Measurements from ENCODE around the gene SOX2. TPM values are rescaled to one million over a fixed set of nuclear protein-coding genes. Genes with fewer than 3 reads are reported as not detected.

The SOX2 gene
- total and polyA plus RNA-seq, 2 experiments from 2014 or later = 2.2 to 3.5 TPM

DNA sequence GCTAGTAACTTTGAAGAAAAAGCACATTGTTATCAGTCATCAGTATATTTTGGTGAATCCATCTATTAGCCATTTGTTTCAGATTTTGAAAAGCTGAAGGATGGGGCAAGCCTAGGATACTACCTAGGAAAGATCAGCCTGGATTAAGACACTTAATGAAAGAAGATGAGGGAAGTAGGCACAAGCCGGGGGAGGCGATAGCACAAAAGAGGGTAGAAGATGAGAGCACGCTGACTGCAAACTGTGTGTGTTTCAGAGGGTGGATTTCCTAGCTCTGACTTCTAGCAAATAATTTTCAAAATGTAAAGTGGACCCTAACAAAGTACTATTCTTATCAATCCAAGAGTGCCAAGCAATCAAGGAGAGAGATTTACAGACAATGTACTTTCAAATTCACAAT lies 22.2 kb upstream of the SOX2 start:
- no peak overlapping the region for H2AFZ ChIP-seq
- no peak overlapping the region for H3K4me2 ChIP-seq
- no peak for DNase-seq (ENCODE audit: low spot score)
- H3K9me3 ChIP-seq (ENCODE audit: low read depth) = no peaks in the 10 kb centered on the region
- H3K4me3 ChIP-seq = no peak overlapping the region
- H3K4me1 ChIP-seq (ENCODE audit: insufficient read depth) = no peaks in the 10 kb centered on the region
- no peak overlapping the region for H3K27ac ChIP-seq
- TF ChIP-seq EZH2phosphoT487 (IDR thresholded peaks at IDR 0.05; ENCODE audit: low read depth, severe bottlenecking, unreplicated experiment) (no peak), CTCF (IDR thresholded peaks at IDR 0.05; ENCODE audit: poor library complexity) (no peak), EZH2 (IDR thresholded peaks at IDR 0.05; ENCODE audit: borderline replicate concordance) (no peak)
- H3K79me2 ChIP-seq = no peaks in the 10 kb centered on the region
- no peaks in the 10 kb centered on the region for H3K36me3 ChIP-seq (replicated peaks; ENCODE audit: insufficient read depth, low read depth)
- WGBS (ENCODE audit: low lambda C conversion rate, missing lambda C conversion rate) = 93% methylated on average over 3 of the region's 3 CpGs
- peaks cover 34% of the 10 kb centered on the region for H3K27me3 ChIP-seq
- H4K20me1 ChIP-seq (ENCODE audit: insufficient read depth, poor library complexity, severe bottlenecking) = no peaks in the 10 kb centered on the region
- H3K9me2 ChIP-seq (replicated peaks; ENCODE audit: insufficient read depth) = no peaks in the 10 kb centered on the region

DNA sequence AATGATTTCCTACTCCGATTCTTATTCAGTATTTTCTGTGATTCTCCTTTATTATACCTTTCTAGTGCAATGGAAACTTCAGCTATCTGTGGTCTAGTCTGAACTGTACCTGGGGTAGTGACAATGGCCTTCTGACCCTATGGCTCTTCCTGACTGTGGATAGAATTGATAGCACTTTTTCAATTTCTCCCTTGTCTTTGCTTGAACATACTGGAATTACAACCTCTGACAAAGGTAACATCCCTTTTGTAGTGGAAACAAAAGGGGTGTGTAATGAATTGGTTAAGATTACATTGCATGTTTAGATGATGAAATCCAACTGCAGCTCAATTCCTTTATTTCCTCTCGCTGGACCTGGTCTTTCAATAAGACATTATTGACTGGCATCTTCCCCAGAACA lies 21.0 kb upstream of the SOX2 start:
- Histone ChIP-seq H3K4me2 (no peak overlapping the region), H3K4me1 (ENCODE audit: insufficient read depth) (peaks cover 2% of the 10 kb centered on the region), H3K9me3 (ENCODE audit: low read depth) (no peaks in the 10 kb centered on the region), H3K27ac (no peak overlapping the region), H4K20me1 (ENCODE audit: insufficient read depth, poor library complexity, severe bottlenecking) (no peaks in the 10 kb centered on the region), H3K27me3 (peaks cover 46% of the 10 kb centered on the region), H3K4me3 (no peak overlapping the region), H3K36me3 (replicated peaks; ENCODE audit: insufficient read depth, low read depth) (no peaks in the 10 kb centered on the region), H2AFZ (no peak overlapping the region), H3K79me2 (no peaks in the 10 kb centered on the region), H3K9me2 (replicated peaks; ENCODE audit: insufficient read depth) (no peaks in the 10 kb centered on the region)
- 90% methylated on average over 2 of the region's 2 CpGs for WGBS (ENCODE audit: low lambda C conversion rate, missing lambda C conversion rate)
- DNase-seq (ENCODE audit: low spot score) = no peak
- no peak for TF ChIP-seq CTCF (IDR thresholded peaks at IDR 0.05; ENCODE audit: poor library complexity)
- TF ChIP-seq EZH2 (IDR thresholded peaks at IDR 0.05; ENCODE audit: borderline replicate concordance) = no peak
- no peak for TF ChIP-seq EZH2phosphoT487 (IDR thresholded peaks at IDR 0.05; ENCODE audit: low read depth, severe bottlenecking, unreplicated experiment)

DNA sequence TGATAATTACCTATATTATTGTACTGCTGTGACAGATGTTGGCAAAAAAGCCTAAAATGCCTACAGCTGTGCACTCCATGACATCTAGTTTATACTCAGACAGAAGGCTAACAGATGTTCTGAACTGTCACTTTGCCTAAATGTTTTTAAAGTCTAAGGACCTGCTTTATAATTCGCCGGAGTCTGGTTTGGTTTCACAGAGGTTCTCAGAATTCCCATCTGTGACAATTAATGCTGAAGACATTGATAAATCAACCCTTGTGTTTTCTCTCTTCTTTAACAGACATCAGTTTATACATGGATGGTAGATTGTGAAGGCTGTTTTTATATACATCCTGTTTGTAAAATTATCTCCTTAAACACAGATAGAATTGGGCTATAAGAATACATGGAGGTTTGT lies 19.8 kb upstream of the SOX2 start:
- H3K9me2 ChIP-seq (replicated peaks; ENCODE audit: insufficient read depth) = no peaks in the 10 kb centered on the region
- H3K27ac ChIP-seq = no peak overlapping the region
- 57% methylated on average over 2 of the region's 2 CpGs for WGBS (ENCODE audit: low lambda C conversion rate, missing lambda C conversion rate)
- no peaks in the 10 kb centered on the region for H3K9me3 ChIP-seq (ENCODE audit: low read depth)
- H3K4me2 ChIP-seq = no peak overlapping the region
- H3K4me1 ChIP-seq (ENCODE audit: insufficient read depth) = peaks cover 11% of the 10 kb centered on the region
- TF ChIP-seq EZH2phosphoT487 (IDR thresholded peaks at IDR 0.05; ENCODE audit: low read depth, severe bottlenecking, unreplicated experiment) = no peak
- no peak for TF ChIP-seq EZH2 (IDR thresholded peaks at IDR 0.05; ENCODE audit: borderline replicate concordance)
- no peak for TF ChIP-seq CTCF (IDR thresholded peaks at IDR 0.05; ENCODE audit: poor library complexity)
- no peak for DNase-seq (ENCODE audit: low spot score)
- no peak overlapping the region for H2AFZ ChIP-seq
- H3K27me3 ChIP-seq = peaks cover 53% of the 10 kb centered on the region
- no peaks in the 10 kb centered on the region for H3K36me3 ChIP-seq (replicated peaks; ENCODE audit: insufficient read depth, low read depth)
- no peaks in the 10 kb centered on the region for H4K20me1 ChIP-seq (ENCODE audit: insufficient read depth, poor library complexity, severe bottlenecking)
- H3K79me2 ChIP-seq = no peaks in the 10 kb centered on the region
- no peak overlapping the region for H3K4me3 ChIP-seq
